Heart right ventricle (tissue), 16 donors: Measurements from ENCODE around the gene ADTRP. TPM values are rescaled to one million over a fixed set of nuclear protein-coding genes. Genes with fewer than 3 reads are reported as not detected.

Experiments used
- ATAC-seq, 8 donors: fragments of 200-7000 bp; cut with Tn5 transposase; one replicate each; pipeline ENCODE4 v1.9.1; 2020; ENCODE audit warnings: mild to moderate bottlenecking in 8 of 8, moderate library complexity in 8 of 8, moderate number of reproducible peaks in 1 of 8
- DNase-seq, 2 donors: peaks; one replicate each; pipeline ENCODE4 v3.0.0-alpha.2; 2020
- H3K27ac ChIP-seq, 10 donors: fragments of 200-600 bp; sonication (generic) in 2 of 10; one replicate each; pipeline versions ENCODE4 v1.5.0 to v1.8.0; 2020 to 2022; ENCODE audit warnings: mild to moderate bottlenecking in 3 of 10
- H3K27me3 ChIP-seq, 7 donors: fragments of 200-600 bp; one replicate each; pipeline ENCODE4 v1.8.0; 2021 to 2022; ENCODE audit warnings: mild to moderate bottlenecking in 2 of 7
- H3K36me3 ChIP-seq, 9 donors: fragments of 200-600 bp; sonication (generic) in 1 of 9; one replicate each; pipeline versions ENCODE4 v1.5.0 to v1.8.0; 2020 to 2022; ENCODE audit warnings: mild to moderate bottlenecking in 2 of 9
- H3K4me1 ChIP-seq, 9 donors: fragments of 200-600 bp; sonication (generic) in 1 of 9; one replicate each; pipeline versions ENCODE4 v1.5.0 to v1.8.0; 2020 to 2022; ENCODE audit warnings: mild to moderate bottlenecking in 4 of 9
- H3K4me3 ChIP-seq, 10 donors: fragments of 200-600 bp; sonication (generic) in 2 of 10; one replicate each; pipeline versions ENCODE4 v1.5.0 to v1.8.0; 2020 to 2022; ENCODE audit warnings: mild to moderate bottlenecking in 7 of 10, moderate library complexity in 2 of 10
- H3K9me3 ChIP-seq, 11 donors: fragments of 200-600 bp in 10 of 11; sonication (generic) in 2 of 11; one replicate each; pipeline versions ENCODE4 v1.5.0 to v1.8.0; 2013 to 2022; ENCODE audit warnings: mild to moderate bottlenecking in 2 of 11, control low read depth in 1 of 11, moderate library complexity in 1 of 11
- WGBS, 2 donors: extraction: QIAGEN DNeasy Blood & Tissue Kit; methylation state at CpG; one replicate each; pipeline ENCODE4 v1.1.7; 2013; ENCODE audit warnings: inconsistent platforms in 1 of 2; 5-methylcytosine and 5-hydroxymethylcytosine counted together
- intact Hi-C, 10 donors: fragments of 100-400 bp; cut with DNase I; formaldehyde crosslinking; loops; one replicate each; pipeline versions ENCODE4 v1.11.1 to v1.14.2; 2022
- polyA plus RNA-seq, 2 donors: library from polyadenylated mRNA; stranded (reverse); fragments of 200-250 nt; gene quantifications; one replicate each; pipeline ENCODE4 v1.2.3, GENCODE V29; 2013
- total RNA-seq, 10 donors: library from RNA; stranded (reverse); fragmentation: NEBNext Ultra II Directional in 3 of 10; extraction: Animal tissue kit (Norgen Biotek cat#: 25700) in 3 of 10; gene quantifications; one replicate each; pipeline versions ENCODE4 v1.2.1 to v1.2.4, GENCODE V29; 2021 to 2023
- TF ChIP-seq, protein P1 (sequence below), 9 donors: fragments of 200-600 bp; sonication (generic) in 2 of 9; IDR thresholded peaks; one replicate each; pipeline versions ENCODE4 v1.5.0 to v1.8.0; 2021 to 2022; ENCODE audit warnings: antibody characterized with exemption in 9 of 9, mild to moderate bottlenecking in 5 of 9, moderate library complexity in 1 of 9
- donor health status: Arrhythmogenic right ventricular cardiomyopathy.
- donor health status: ischemic (EF 13 %, LVEDD 7.1; RV severe dilation, severe dysfunction).
- donor health status: healthy with polysubstance abuse.
- donor health status: DM: no; HTN: yes; CAD: no.
- donor health status: DM: no; HTN: no; CAD: no.
- donor health status: ischemic (EF 25% LVEDD 6.9; RV normal size, moderate dysfunction).
- donor health status: ischemic (EF 25% LVEDD 5.7; RV mildly dilated, moderate dysfunction).
- donor health status: healthy.
- donor health status: DM: yes; HTN: yes; CAD: no.
- donor health status: Ischemic cardiomyopathy.
- donor health status: ischemic (EF 35%, LVEDD 5.7; RV mildly dilated, moderate dysfunction).
- donor health status: nonischemic (EF 11% LVEDD 7.7; RV severe dilation, severe dysfunction).
- donor health status: DM: yes; HTN: yes; CAD: no.
- donor health status: PGD.
- donor health status: ischemic (EF 29% LVEDD 5.4; RV normal size, mild dysfunction).
- donor health status: nonischemic (EF 23%, LVEDD 6.1; RV moderate dilation, normal function).

The ADTRP gene
- total and polyA plus RNA-seq, 12 donors, result 0.14 to 0.37 (median 0.24) TPM; not detected in 9

DNA sequence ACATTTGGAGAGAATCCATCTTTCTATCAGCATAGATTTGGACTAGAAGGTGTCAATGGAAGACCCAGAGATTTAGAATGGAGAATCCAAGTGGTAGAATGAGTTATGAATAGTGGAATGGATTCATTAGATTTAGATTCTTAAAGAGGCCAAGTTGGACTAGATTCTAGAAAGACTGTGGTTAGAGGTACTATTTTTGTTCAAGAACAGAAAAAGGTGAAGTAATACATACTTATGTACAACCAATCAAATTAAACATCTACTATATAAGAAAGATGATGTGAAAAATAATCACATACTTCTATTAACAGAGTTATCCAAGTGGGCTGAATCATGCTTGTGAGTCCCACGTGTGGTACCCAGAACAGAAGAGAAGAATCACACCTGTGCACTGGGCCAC, 33.8 kb upstream of the ADTRP start:
- Histone ChIP-seq H3K27me3 (no peaks in the 10 kb centered on the region), H3K4me3 (no peak overlapping the region), H3K36me3 (no peaks in the 10 kb centered on the region), H3K27ac (no peak overlapping the region), H3K9me3 (no peaks in the 10 kb centered on the region), H3K4me1 (peaks cover 0 to 33% (median 20%) of the 10 kb centered on the region in 9 donors)
- intact Hi-C loops, result loop anchor here in 2 of 10 donors (5.0 to 10.0 kb wide), 2 partner anchors 192 to 195 kb away; no protein-coding TSS in a partner anchor
- 89 to 93% methylated on average over 1 of the region's 1 CpG for WGBS, 2 donors
- DNase-seq, result no peak
- TF ChIP-seq, protein P1, sequence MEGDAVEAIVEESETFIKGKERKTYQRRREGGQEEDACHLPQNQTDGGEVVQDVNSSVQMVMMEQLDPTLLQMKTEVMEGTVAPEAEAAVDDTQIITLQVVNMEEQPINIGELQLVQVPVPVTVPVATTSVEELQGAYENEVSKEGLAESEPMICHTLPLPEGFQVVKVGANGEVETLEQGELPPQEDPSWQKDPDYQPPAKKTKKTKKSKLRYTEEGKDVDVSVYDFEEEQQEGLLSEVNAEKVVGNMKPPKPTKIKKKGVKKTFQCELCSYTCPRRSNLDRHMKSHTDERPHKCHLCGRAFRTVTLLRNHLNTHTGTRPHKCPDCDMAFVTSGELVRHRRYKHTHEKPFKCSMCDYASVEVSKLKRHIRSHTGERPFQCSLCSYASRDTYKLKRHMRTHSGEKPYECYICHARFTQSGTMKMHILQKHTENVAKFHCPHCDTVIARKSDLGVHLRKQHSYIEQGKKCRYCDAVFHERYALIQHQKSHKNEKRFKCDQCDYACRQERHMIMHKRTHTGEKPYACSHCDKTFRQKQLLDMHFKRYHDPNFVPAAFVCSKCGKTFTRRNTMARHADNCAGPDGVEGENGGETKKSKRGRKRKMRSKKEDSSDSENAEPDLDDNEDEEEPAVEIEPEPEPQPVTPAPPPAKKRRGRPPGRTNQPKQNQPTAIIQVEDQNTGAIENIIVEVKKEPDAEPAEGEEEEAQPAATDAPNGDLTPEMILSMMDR (IDR thresholded peaks at IDR 0.05), result no peak
- no peak for ATAC-seq

DNA sequence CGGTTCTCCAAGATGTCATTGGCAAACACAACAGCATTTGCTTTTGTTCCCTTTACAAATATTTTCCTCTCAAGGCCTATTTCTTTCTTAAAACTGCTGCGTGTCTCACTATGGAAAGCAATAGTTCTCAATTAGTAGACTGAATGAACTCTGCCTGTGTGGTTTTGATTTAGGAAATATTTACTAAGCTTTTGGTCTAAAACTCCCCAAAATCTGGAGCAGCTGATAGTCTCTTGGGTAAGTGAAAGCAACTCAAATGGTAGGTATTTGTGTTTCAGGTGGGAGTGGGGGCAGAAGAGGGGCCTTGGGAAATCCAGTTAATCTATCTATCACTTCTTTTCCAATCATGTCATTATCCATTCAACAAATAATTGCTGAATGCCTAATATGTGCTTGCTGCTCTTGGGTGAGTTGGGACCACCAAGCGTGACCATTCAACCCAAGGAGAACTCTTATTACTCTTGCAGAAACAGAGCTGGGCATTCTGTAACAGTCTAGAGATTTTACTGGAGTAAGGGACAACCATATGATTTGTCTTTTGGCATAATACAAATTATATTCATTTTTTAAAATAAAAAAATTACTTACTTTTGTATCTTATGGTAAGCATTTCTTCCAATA, 33.2 kb upstream of the ADTRP start:
- ATAC-seq, result no peak
- Histone ChIP-seq H3K9me3 (no peaks in the 10 kb centered on the region), H3K4me1 (peaks cover 0 to 33% (median 20%) of the 10 kb centered on the region in 9 donors), H3K36me3 (no peaks in the 10 kb centered on the region), H3K27me3 (no peaks in the 10 kb centered on the region), H3K27ac (no peak overlapping the region), H3K4me3 (no peak overlapping the region)
- no peak for DNase-seq
- WGBS, 2 donors, result 88 to 93% methylated on average over 3 of the region's 3 CpGs
- intact Hi-C loops, result loop anchor here in 2 of 10 donors (5.0 to 10.0 kb wide), 2 partner anchors 193 to 196 kb away; no protein-coding TSS in a partner anchor
- TF ChIP-seq, protein P1 (IDR thresholded peaks at IDR 0.05), result no peak

DNA sequence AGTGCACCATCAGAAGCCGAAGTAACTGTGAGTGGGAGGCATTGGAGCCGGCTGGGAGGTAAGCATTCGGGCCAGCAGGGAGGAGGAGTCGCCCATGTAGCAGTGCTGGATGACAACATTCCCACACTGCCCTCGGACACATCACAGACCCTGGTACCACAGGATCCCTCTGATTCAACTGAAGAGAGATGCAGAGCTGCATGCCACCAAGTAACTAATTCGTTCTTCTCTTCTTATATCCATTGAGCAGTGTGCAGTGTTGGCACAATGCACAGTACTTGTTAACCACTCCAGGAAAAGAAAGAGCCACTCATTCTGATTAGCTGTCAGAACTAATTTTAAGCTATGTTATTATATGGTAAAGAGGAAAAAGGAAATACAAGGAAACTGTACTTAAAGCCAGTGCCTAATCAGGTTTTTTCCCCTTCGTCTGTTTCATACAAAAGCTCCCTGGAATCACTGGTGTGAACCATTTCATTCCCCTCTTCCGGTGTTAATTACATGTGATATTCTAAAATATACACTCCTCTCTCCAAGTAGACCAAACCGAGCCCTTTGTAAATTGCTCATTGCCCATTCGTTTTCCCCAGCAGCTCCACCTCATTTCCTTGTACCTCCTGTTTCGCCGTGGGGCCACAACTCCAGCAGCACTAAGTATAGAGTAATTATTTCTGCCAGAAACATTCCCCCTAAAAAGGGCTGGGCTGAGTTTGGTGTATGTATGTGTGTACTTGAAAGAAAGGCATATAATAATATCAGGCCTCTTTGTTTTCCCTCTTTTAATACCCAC, 32.4 kb upstream of the ADTRP start:
- no peaks in the 10 kb centered on the region for H3K36me3 ChIP-seq
- H3K4me3 ChIP-seq, result no peak overlapping the region
- intact Hi-C loops, result loop anchor here in 2 of 10 donors (5.0 to 10.0 kb wide), 2 partner anchors 194 to 196 kb away; no protein-coding TSS in a partner anchor
- 47 to 52% methylated on average over 12 of the region's 12 CpGs for WGBS, 2 donors
- peak in 1 of 2 donors; percentile 16 for DNase-seq
- H3K9me3 ChIP-seq, result no peaks in the 10 kb centered on the region
- peaks cover 0 to 33% (median 20%) of the 10 kb centered on the region in 9 donors for H3K4me1 ChIP-seq
- peak overlapping the region in 9 of 10 donors; percentile 36 to 73 (median 67) for H3K27ac ChIP-seq
- peak in 7 of 8 donors; percentile 30 to 75 (median 57) for ATAC-seq
- H3K27me3 ChIP-seq, result no peaks in the 10 kb centered on the region
- TF ChIP-seq, protein P1 (IDR thresholded peaks at IDR 0.05), result no peak

DNA sequence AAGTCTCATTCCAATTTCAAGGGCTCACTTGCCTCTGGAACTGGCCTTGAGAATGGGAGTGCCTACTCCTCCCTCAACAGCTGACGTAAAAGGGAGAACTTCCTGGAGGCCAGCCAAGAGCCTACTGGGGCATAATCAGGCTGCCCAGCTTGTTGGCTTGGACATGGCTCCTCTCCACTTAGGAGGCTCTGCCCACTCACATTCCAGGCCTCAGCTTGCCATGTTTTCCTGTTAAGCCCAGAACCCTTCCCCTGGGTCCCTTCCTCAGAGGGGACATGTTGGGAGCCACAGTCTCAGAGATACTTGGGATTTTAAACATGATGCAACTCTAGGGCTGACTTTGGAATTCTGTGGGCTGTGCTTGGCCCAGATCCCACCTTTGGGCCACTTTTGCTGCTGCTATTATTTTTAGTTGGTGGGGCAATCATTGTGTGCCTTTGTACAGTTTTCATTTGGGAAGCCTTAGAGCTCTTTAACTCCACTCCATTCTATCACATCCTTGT, 31.5 kb upstream of the ADTRP start:
- Histone ChIP-seq H3K36me3 (no peaks in the 10 kb centered on the region), H3K4me3 (no peak overlapping the region), H3K9me3 (no peaks in the 10 kb centered on the region), H3K4me1 (peaks cover 0 to 33% (median 20%) of the 10 kb centered on the region in 9 donors), H3K27ac (peak overlapping the region in 9 of 10 donors; percentile 36 to 73 (median 67)), H3K27me3 (no peaks in the 10 kb centered on the region)
- TF ChIP-seq, protein P1 (IDR thresholded peaks at IDR 0.05), result no peak
- intact Hi-C loops, result loop anchor here in 2 of 10 donors (5.0 to 10.0 kb wide), 2 partner anchors 195 to 197 kb away; no protein-coding TSS in a partner anchor
- ATAC-seq (peak; percentile 77 to 98 (median 94)), DNase-seq (peak; percentile 59 to 86)
- 0 to 8% methylated on average over 1 of the region's 1 CpG for WGBS, 2 donors
